HEK293T (cell line): ENCODE measurements around the gene SYT5.

Experiments
- CTCF ChIA-PET: fragments of 350-600 bp; formaldehyde crosslinking; extraction: SDS; loops from one replicate; lab custom pipeline; 2021; ENCODE audit warnings: antibody characterized with exemption, inconsistent platforms; lab: Yijun Ruan, JAX
- POLR2A ChIA-PET: fragments of 350-600 bp; formaldehyde crosslinking; extraction: SDS; loops from one replicate; lab custom pipeline; 2020; ENCODE audit warnings: antibody characterized with exemption, inconsistent platforms; lab: Yijun Ruan, JAX
- DNase-seq: peaks from one replicate; pipeline ENCODE4 v3.0.0; 2012; ENCODE audit warnings: mixed read lengths; ENCODE audit errors: extremely low spot score
- ARNT ChIP-seq: fragments of 450-650 bp; IDR thresholded peaks from 2 replicates; pipeline ENCODE4 v1.6.1; 2017; ENCODE audit warnings: mild to moderate bottlenecking
- BHLHE40 ChIP-seq: fragments of 450-650 bp; IDR thresholded peaks from 2 replicates; pipeline ENCODE4 v1.6.1; 2016; ENCODE audit warnings: mild to moderate bottlenecking, moderate library complexity, borderline replicate concordance
- CTBP1 ChIP-seq: fragments of 450-650 bp; IDR thresholded peaks from 2 replicates; pipeline ENCODE4 v1.6.1; 2016; ENCODE audit warnings: borderline replicate concordance
- ELF4 ChIP-seq: fragments of 450-650 bp; IDR thresholded peaks from 2 replicates; pipeline ENCODE4 v1.6.1; 2017; ENCODE audit warnings: antibody characterized with exemption
- FOXA1 ChIP-seq: fragments of 450-650 bp; IDR thresholded peaks from 2 replicates; pipeline ENCODE4 v1.6.1; 2016; ENCODE audit warnings: mild to moderate bottlenecking
- FOXK2 ChIP-seq: fragments of 450-650 bp; IDR thresholded peaks from 2 replicates; pipeline ENCODE4 v1.6.1; 2016; ENCODE audit warnings: mild to moderate bottlenecking
- FOXM1 ChIP-seq: fragments of 450-650 bp; IDR thresholded peaks from 2 replicates; pipeline ENCODE4 v1.6.1; 2017; ENCODE audit warnings: mild to moderate bottlenecking, borderline replicate concordance
- HDGF ChIP-seq: fragments of 450-650 bp; IDR thresholded peaks from 2 replicates; pipeline ENCODE4 v1.6.1; 2017; ENCODE audit warnings: antibody characterized with exemption, borderline replicate concordance
- L3MBTL2 ChIP-seq: fragments of 450-650 bp; conservative IDR thresholded peaks from 2 replicates; pipeline ENCODE4 v1.6.1; 2016; ENCODE audit warnings: mild to moderate bottlenecking
- LEF1 ChIP-seq: fragments of 450-650 bp; IDR thresholded peaks from 2 replicates; pipeline ENCODE4 v1.6.1; 2017; ENCODE audit warnings: mild to moderate bottlenecking, borderline replicate concordance
- NFRKB ChIP-seq: fragments of 450-650 bp; IDR thresholded peaks from 2 replicates; pipeline ENCODE4 v1.6.1; 2016; ENCODE audit warnings: mild to moderate bottlenecking, moderate library complexity
- SP1 ChIP-seq: fragments of 450-650 bp; IDR thresholded peaks from 2 replicates; pipeline ENCODE4 v1.6.1; 2017
- SUZ12 ChIP-seq: fragments of 450-650 bp; IDR thresholded peaks from 2 replicates; pipeline ENCODE4 v1.6.1; 2016; ENCODE audit warnings: mild to moderate bottlenecking
- TARDBP ChIP-seq: fragments of 450-650 bp; IDR thresholded peaks from 2 replicates; pipeline ENCODE4 v1.6.1; 2016
- ZNF384 ChIP-seq: fragments of 450-650 bp; IDR thresholded peaks from 2 replicates; pipeline ENCODE4 v1.6.1; 2016
- TF ChIP-seq, protein P1 (sequence below): fragments of 450-650 bp; IDR thresholded peaks from 2 replicates; pipeline ENCODE4 v1.6.1; 2016

SYT5 gene

GRCh38 chr19:55160986-55161365, 19.1 kb downstream of the SYT5 start:
- CTCF ChIA-PET = interaction anchor here (0.6 to 2.7 kb wide), 9 partner anchors 10 to 140 kb away, joined by 3 to 15 read pairs (median 4); partner anchors contain the start of gene HSPBP1
- POLR2A ChIA-PET = interaction anchor here (1.6 to 2.3 kb wide), 2 partner anchors 12 to 98 kb away, joined by 3 to 7 read pairs; partner anchors contain the start of gene PPP6R1
- no peak for TF ChIP-seq LEF1
- no peak for TF ChIP-seq L3MBTL2
- no peak for TF ChIP-seq HDGF
- TF ChIP-seq FOXK2 = no peak
- TF ChIP-seq NFRKB = no peak
- no peak for TF ChIP-seq ELF4
- no peak for TF ChIP-seq ZNF384
- no peak for TF ChIP-seq SUZ12
- TF ChIP-seq BHLHE40 = no peak
- TF ChIP-seq SP1 = no peak
- TF ChIP-seq FOXA1 = no peak
- TF ChIP-seq FOXM1 = no peak
- no peak for DNase-seq

DNA sequence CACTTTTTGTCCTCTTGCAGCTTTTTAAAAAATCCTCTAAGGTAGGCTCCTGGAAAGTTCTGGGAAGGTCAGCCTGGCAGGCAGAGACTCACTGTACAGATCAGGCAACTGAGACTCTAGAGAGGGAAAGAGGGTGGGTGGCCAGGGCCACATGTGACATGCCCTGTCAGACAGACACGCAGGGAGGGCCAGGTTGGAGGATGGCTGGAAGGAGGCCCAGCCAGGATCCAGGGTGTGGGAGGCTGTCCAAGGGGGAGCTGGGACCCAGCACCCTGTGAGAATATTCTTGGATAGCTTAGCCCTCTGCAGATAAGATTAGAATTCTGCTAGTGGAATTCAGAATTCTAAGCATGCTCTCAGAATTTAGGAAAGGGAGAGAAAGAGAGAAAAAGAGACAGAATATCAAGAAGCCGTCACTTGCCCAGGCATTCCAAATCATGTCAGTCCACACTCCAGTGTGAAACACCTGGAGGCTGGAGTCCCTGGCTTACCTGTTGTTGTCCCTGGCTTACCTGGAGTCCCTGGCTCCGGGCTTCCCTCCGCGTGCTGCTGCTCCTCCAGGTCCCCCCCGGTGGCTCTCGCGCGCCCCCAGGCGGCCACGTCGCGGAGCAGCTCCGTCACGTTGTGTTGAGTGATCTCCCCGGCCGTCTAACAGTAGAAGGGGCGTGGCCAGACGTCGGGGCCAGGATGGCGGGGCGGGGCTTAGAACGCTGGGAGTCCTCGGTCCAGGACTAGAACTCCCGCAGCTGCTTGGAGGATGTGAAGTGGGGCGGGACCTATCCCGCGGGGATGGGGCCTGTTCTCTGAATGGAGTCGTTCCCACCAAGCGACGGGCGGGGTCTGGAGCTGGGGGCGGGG, 19.7 kb downstream of the SYT5 start:
- TF ChIP-seq, protein P1, sequence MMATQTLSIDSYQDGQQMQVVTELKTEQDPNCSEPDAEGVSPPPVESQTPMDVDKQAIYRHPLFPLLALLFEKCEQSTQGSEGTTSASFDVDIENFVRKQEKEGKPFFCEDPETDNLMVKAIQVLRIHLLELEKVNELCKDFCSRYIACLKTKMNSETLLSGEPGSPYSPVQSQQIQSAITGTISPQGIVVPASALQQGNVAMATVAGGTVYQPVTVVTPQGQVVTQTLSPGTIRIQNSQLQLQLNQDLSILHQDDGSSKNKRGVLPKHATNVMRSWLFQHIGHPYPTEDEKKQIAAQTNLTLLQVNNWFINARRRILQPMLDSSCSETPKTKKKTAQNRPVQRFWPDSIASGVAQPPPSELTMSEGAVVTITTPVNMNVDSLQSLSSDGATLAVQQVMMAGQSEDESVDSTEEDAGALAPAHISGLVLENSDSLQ = peak; percentile 71
- TF ChIP-seq CTBP1 (no peak), L3MBTL2 (peak; percentile 52; the same call in 1 of the 2 replicates)
- DNase-seq = peak; percentile 94
- CTCF ChIA-PET = interaction anchor here (0.5 to 2.7 kb wide), 14 partner anchors 9 to 349 kb away, joined by 3 to 15 read pairs (median 4); partner anchors contain the start of gene HSPBP1
- POLR2A ChIA-PET = interaction anchor here (1.3 to 2.3 kb wide), 4 partner anchors 13 to 248 kb away, joined by 3 to 12 read pairs (median 5); partner anchors contain the start of gene PPP6R1

DNA sequence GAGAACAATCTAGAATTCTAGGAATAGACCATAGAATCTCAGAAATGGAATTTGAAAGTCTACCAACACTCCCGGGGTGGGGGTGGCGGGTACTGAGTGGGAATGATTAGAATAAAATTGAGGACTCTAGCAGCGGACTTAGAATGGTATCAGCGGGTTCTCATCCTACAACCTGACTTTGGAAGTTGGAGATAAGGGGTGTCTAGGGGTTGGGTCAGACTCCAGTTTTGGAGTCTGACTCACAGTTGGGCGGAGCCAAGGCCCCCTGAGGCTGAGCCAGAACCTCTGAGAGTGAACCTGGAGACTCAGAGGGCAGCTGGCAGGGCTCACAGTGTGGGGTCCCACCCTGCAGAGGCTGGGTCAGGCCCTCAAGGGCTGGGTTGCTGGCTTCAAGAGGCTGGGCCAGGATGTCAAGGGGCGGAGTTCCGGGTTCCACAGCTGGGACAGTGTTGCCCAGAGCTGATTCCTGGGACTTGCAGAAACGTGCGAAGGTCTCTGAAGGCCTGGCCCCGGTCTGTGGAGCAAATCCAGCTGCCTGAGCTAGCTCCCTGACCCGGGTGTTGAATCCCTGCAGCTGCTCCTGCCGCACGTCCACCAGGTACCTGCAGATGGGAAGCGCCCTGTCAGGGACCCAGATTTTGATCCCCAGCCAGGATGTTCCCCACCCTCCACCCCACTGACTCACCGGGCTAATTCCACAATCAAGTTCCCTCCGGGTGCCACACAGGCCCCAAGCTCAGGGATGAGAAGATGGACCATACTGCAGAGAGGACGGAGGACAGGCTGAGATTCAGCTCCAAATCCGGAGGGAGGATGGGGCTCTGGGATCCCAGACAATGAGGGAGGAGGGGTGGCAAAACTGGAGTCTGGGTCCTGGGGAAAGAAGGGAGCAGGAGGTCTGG, 21.0 kb downstream of the SYT5 start:
- POLR2A ChIA-PET = interaction anchor here (1.3 to 2.3 kb wide), 3 partner anchors 12 to 249 kb away, joined by 3 to 12 read pairs (median 7); partner anchors contain the start of gene PPP6R1
- no peak for TF ChIP-seq TARDBP
- TF ChIP-seq FOXK2 = no peak
- TF ChIP-seq, protein P1 = no peak
- TF ChIP-seq LEF1 = no peak
- TF ChIP-seq ELF4 = no peak
- TF ChIP-seq CTBP1 = no peak
- TF ChIP-seq FOXA1 = no peak
- TF ChIP-seq SUZ12 = no peak
- no peak for TF ChIP-seq L3MBTL2
- no peak for TF ChIP-seq FOXM1
- no peak for TF ChIP-seq HDGF
- TF ChIP-seq BHLHE40 = no peak
- no peak for TF ChIP-seq ZNF384
- TF ChIP-seq ARNT = no peak
- no peak for TF ChIP-seq SP1
- TF ChIP-seq NFRKB = no peak
- CTCF ChIA-PET = interaction anchor here (0.5 to 2.7 kb wide), 9 partner anchors 8 to 466 kb away, joined by 3 to 15 read pairs (median 5); no protein-coding TSS in a partner anchor
- DNase-seq = no peak

DNA sequence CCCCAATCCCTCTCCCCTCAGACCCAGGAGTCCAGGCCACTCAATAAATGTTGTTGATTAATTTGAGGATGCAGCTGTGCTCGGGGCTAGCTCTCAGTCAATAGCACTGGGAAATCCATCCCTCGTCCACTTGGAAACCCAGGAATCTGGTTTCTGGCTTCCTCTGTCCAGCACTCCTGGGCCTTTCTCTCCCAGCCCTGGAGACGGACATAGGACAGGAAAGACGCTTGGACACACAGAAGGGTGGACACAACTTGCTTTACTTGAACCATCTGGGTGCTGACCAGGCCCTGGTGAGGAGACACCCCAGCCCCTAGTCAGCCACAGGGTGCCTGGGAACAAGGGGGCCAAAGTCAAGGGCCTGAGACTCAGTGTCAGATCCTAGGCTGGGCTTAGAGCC, 21.7 kb downstream of the SYT5 start:
- no peak for TF ChIP-seq FOXK2
- no peak for TF ChIP-seq SUZ12
- TF ChIP-seq FOXA1 = no peak
- TF ChIP-seq SP1 = no peak
- TF ChIP-seq ARNT = no peak
- TF ChIP-seq L3MBTL2 = no peak
- TF ChIP-seq, protein P1 = no peak
- no peak for TF ChIP-seq HDGF
- TF ChIP-seq ELF4 = no peak
- POLR2A ChIA-PET = interaction anchor here (1.0 to 2.2 kb wide), 2 partner anchors 12 to 14 kb away, joined by 4 to 12 read pairs; no protein-coding TSS in a partner anchor
- no peak for DNase-seq
- CTCF ChIA-PET = interaction anchor here (2.7 kb wide), 1 partner anchor 18 kb away, joined by 15 read pairs; no protein-coding TSS in a partner anchor

DNA sequence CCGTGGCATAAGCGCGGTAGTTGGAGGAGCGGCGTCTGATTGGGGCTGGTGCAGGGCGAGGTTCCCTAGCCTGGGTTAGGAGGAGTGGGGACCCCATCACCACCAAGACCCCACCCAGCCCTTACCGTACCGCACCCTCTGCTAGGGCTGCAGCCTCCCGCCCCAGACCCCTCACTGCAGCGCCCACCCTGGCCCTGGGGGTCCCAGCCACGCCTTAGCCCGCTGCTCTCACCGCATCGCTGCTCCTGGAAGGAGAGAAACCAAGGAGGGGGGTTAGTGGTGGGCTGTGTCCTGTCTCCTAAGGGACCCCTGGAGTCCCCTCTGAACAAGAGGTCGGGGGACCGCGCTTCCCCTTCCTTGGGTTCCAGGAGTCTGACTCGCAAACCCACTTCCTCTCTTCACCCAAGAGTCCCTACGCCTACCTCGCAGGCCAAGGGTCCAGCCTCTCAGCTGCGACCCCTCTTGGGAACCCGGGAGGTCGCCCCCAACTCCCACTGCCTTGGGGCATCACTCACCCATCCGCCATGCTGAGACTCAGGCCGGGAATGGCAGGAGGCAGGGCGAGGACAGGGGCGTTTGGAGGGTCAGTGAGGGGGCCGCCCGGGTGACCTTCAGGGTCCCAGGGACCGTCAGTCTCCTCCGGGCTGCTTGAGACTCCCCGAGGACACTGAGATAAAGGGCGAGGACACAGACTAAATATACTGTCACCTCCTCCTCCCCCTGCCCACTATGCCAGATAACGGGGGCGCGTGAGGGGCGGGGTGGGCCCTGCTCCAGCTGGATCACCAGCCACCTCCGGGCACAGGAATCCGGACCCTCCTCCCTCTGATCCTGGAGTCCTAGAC, 22.8 kb downstream of the SYT5 start, which contains the start of gene TNNI3:
TNNI3 (minus strand) TSS at position 669 of the 845 bp plus-strand sequence; CDS start at position 526, 143 bp downstream.
- POLR2A ChIA-PET = interaction anchor here (0.6 to 1.4 kb wide), 3 partner anchors 10 to 13 kb away, joined by 3 to 4 read pairs (median 4); no protein-coding TSS in a partner anchor
- CTCF ChIA-PET = no interaction called here
- TF ChIP-seq FOXA1 = no peak
- TF ChIP-seq ZNF384 = no peak
- TF ChIP-seq ARNT = no peak
- TF ChIP-seq HDGF = no peak
- no peak for TF ChIP-seq LEF1
- no peak for TF ChIP-seq ELF4
- TF ChIP-seq L3MBTL2 = no peak
- no peak for TF ChIP-seq SUZ12
- TF ChIP-seq CTBP1 = no peak
- no peak for TF ChIP-seq FOXM1
- TF ChIP-seq NFRKB = no peak
- TF ChIP-seq BHLHE40 = no peak
- no peak for TF ChIP-seq TARDBP
- TF ChIP-seq FOXK2 = no peak
- TF ChIP-seq, protein P1 = no peak
- TF ChIP-seq SP1 = no peak
- no peak for DNase-seq
